ENCODE results near the gene CAMK1. TPM values are rescaled to one million over a fixed set of nuclear protein-coding genes. Genes with fewer than 3 reads are reported as not detected.

The CAMK1 gene
- total and polyA plus RNA-seq, 9 of the 15 experiments (the other 6 are each of a cell fraction or from before 2014, with no cell fraction given), result 0.23 to 10.7 (median 6.0) TPM

DNA sequence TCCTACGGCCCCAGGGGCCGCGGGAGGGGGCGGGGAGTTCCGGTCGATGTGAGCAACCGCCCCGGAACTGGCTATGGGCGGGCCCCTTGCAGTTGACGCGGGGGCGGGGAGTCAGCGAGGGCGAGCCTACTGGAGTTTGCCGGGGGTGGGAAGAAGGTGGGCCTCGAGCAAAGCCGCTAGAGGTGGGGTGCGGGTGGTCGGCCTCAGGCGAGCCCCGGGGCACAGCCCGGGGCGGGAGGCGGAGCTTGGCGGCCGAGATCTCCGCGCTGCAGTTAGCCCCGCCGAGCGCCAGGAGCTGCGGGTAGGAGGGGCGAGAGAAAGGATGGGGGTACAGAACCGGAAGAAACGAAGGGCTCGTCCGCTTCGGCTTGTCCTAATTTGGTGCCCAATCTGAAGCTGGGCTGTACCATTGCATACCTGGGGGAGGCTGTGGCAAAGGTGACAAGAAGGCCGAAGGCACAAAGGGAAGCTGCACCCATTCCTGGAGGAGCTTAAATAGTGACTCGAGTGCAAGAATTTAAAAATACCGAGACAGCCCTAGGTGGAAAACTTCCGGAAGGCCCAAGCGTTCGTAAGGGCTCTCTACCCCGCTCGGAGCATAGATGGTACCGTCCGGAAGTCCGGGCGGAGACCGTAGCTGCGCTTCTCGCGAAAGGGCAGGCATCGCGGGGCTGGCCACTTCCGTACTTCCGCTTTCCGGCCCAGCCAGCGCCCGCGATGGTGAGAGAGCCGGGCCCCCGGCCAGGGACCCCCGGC lies 22.8 kb upstream of the CAMK1 start, which contains the start of the genes ARPC4 and TADA3 (continued):
- TF ChIP-seq NBN (IDR thresholded peaks at IDR 0.05; ENCODE audit: low read depth) (peak; percentile 34; the same call in 1 of the 2 replicates), OTX1 (CRISPR knock-in tag; IDR thresholded peaks at IDR 0.05) (0 out of 2 replicates have a peak, but pooled peaks have one; percentile 11), CHD2 (IDR thresholded peaks at IDR 0.05; ENCODE audit: low read depth, low read length) (peak; percentile 98)
- TF ChIP-seq, protein P1, sequence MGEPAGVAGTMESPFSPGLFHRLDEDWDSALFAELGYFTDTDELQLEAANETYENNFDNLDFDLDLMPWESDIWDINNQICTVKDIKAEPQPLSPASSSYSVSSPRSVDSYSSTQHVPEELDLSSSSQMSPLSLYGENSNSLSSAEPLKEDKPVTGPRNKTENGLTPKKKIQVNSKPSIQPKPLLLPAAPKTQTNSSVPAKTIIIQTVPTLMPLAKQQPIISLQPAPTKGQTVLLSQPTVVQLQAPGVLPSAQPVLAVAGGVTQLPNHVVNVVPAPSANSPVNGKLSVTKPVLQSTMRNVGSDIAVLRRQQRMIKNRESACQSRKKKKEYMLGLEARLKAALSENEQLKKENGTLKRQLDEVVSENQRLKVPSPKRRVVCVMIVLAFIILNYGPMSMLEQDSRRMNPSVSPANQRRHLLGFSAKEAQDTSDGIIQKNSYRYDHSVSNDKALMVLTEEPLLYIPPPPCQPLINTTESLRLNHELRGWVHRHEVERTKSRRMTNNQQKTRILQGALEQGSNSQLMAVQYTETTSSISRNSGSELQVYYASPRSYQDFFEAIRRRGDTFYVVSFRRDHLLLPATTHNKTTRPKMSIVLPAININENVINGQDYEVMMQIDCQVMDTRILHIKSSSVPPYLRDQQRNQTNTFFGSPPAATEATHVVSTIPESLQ (CRISPR knock-in tag; IDR thresholded peaks at IDR 0.05), result 0 out of 2 replicates have a peak, but pooled peaks have one; percentile 25

DNA sequence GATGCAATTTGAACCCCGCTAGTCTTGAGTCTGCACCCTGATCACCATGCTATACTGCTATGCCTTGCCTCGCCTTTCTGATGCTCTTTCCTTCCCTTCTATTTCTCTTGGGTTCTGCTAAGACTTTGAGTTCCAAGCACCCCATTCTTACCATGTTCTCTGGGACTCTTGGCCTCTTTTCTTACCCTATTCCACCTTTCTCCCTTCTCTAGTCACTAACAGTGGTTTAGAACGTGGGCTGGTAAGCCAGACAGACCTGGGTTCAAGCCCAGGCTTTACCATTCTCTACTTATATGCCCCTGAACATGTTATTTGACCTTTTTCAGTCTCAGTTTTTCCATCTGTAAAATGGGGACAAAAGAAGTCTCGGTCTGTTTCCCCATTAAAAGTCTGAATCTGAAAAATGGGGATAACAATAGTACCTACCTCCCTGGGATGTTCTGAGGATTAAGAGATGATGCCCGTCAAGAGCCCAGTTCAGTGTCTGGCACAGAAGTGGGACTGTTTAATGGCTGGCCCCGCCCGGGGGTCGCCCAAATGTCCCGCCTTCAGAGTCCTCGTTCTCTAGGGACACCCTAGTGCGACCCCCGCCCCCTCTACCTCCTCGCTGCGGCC lies 22.1 kb upstream of the CAMK1 start:
- Histone ChIP-seq H3K79me2 (ENCODE audit: control insufficient read depth, insufficient read depth, low read length) (peaks cover 61% of the 10 kb centered on the region), H3K36me3 (ENCODE audit: control insufficient read depth, insufficient read depth, low read length) (peaks cover 74% of the 10 kb centered on the region), H3K9me3 (replicated peaks; ENCODE audit: control insufficient read depth, insufficient read depth, low read depth, low read length) (no peaks in the 10 kb centered on the region), H3K4me2 (ENCODE audit: insufficient read depth, low read length) (peak overlapping the region; percentile 100), H4K20me1 (replicated peaks; ENCODE audit: control insufficient read depth, insufficient read depth, low read length) (peaks cover 3% of the 10 kb centered on the region; the same call in 1 of the 2 replicates), H3K4me1 (replicated peaks in 1 of 2; ENCODE audit: control insufficient read depth in 2 of 2, insufficient read depth in 2 of 2, low read length in 2 of 2) (peaks cover 22% of the 10 kb centered on the region in 2 experiments; a peak in 4 of 5 replicates), H3K4me3 (peak overlapping the region; percentile 99), H3K9ac (ENCODE audit: insufficient read depth in 1 of 2, low read depth in 2 of 2, low read length in 2 of 2) (peak overlapping the region; percentile 94 to 100), H3K27me3 (ENCODE audit: control insufficient read depth in 2 of 2, insufficient read depth in 2 of 2, low read length in 2 of 2) (no peaks in the 10 kb centered on the region), H3K9me1 (ENCODE audit: control insufficient read depth, insufficient read depth, low read length) (peaks cover 3% of the 10 kb centered on the region), H2AFZ (ENCODE audit: low read depth, low read length) (peak overlapping the region; percentile 97; the same call in 1 of the 2 replicates), H3K27ac (ENCODE audit: extremely low read depth, low read depth, low read length) (peak overlapping the region; percentile 100)
- FAIRE-seq, result peak; percentile 29
- ChIA-PET CTCF (ENCODE audit: low intra/inter-chr PET ratio) (interaction anchor here (0.7 kb wide), 1 partner anchor 249 kb away, joined by 3 read pairs; no protein-coding TSS in a partner anchor), POLR2A (interaction anchor here (0.7 to 2.9 kb wide), 10 partner anchors 10 to 395 kb away, joined by 3 to 49 read pairs (median 4); partner anchors contain the start of gene RPUSD3)
- DNase-seq (ENCODE audit: extremely low read depth in 1 of 4, low spot score in 3 of 4), result no peak
- WGBS (ENCODE audit: insufficient coverage, low coverage, missing lambda C conversion rate), result 11% methylated on average over 13 of the region's 14 CpGs
- ATAC-seq, result no peak
- intact Hi-C loops (cut with micrococcal nuclease), result loop anchor here (1.0 to 10.0 kb wide), 3 partner anchors 42 to 287 kb away; no protein-coding TSS in a partner anchor
- TSS peak; percentile 76 for BruUV-seq (replicated peaks)
- in situ Hi-C loops (cut with MboI), result no loop called here
- TF ChIP-seq KAT7 (CRISPR knock-in tag; IDR thresholded peaks at IDR 0.05; ENCODE audit: borderline replicate concordance), result no peak
- TF ChIP-seq MEF2D (tag; conservative IDR thresholded peaks at IDR 0.05; ENCODE audit: low read depth), result 0 out of 2 replicates have a peak, but pooled peaks have one; percentile 34
- peak; percentile 17; the same call in 1 of the 2 replicates for TF ChIP-seq KLF10 (CRISPR knock-in tag; IDR thresholded peaks at IDR 0.05)
- TF ChIP-seq, protein P2, sequence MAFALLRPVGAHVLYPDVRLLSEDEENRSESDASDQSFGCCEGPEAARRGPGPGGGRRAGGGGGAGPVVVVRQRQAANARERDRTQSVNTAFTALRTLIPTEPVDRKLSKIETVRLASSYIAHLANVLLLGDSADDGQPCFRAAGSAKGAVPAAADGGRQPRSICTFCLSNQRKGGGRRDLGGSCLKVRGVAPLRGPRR (CRISPR knock-in tag; IDR thresholded peaks at IDR 0.05), result 0 out of 2 replicates have a peak, but pooled peaks have one; percentile 68
- no peak for TF ChIP-seq BMI1 (IDR thresholded peaks at IDR 0.05; ENCODE audit: low read length)
- TF ChIP-seq, protein P3, sequence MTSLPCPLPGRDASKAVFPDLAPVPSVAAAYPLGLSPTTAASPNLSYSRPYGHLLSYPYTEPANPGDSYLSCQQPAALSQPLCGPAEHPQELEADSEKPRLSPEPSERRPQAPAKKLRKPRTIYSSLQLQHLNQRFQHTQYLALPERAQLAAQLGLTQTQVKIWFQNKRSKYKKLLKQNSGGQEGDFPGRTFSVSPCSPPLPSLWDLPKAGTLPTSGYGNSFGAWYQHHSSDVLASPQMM (CRISPR knock-in tag; IDR thresholded peaks at IDR 0.05), result no peak
- TF ChIP-seq, protein P4, sequence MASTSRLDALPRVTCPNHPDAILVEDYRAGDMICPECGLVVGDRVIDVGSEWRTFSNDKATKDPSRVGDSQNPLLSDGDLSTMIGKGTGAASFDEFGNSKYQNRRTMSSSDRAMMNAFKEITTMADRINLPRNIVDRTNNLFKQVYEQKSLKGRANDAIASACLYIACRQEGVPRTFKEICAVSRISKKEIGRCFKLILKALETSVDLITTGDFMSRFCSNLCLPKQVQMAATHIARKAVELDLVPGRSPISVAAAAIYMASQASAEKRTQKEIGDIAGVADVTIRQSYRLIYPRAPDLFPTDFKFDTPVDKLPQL (IDR thresholded peaks at IDR 0.05; ENCODE audit: extremely low read depth, insufficient read length), result peak; percentile 18
- TF ChIP-seq ZNF589 (CRISPR knock-in tag; IDR thresholded peaks at IDR 0.05; ENCODE audit: low read depth), result 0 out of 2 replicates have a peak, but pooled peaks have one; percentile 21
